ENCODE results near the gene VPS13D.
"Not testable (repeated sequence)": the region's sequence is repeated elsewhere in the genome, so short reads cannot be mapped to it uniquely, and the experiment has no call there.

The VPS13D gene

DNA sequence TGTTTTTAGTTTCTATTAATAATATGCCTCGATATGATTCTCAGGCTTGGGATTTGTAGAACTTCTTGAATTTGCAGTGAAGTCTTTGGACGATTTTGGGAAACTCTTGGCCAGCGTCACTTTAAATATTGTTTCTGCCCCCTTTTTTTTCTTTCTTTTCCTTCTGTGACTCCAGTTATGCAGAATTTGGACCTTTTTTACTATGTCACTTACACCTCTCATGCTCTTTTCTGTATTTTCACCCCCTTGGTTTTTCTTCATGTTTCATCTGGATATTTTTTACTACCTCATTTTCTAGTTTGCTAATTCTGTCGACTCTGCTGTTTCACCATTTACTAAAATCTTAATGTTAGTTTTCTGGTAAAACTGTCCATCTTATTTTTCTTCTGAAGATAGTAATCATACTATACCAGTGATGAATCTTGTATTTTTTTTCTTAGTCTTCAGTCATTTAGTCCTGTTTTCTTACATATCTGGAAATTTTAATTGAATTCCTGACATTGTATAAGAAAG lies 214.6 kb downstream of the VPS13D start:
- DNase-seq (ENCODE audit: low read depth in 1 of 2, low spot score in 1 of 2), result no peak

- DNase-seq (ENCODE audit: low read depth in 1 of 2, low spot score in 1 of 2), result no peak
Observed at GRCh38 chr1:12445257-12445656, 215.4 kb downstream of the VPS13D start.

DNA sequence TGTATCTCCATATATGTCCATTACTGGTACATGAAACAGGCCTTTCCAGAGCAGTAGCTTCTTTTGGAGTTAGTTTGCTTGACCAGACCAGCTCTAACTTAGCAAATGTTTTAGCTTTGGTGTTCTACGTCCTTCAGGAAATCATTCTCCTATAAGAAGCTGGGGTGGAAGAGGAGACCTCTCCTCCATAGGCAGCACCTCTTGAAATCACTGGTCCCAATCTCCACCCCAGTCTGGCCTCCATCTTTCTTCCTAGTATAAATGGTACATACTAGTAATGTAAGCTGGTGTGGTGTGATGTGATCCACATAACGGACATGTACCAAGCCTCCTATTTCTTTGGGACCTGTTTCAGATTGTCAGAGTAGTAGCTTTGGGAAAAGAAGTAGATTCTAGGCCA lies 216.8 kb downstream of the VPS13D start:
- no peak for DNase-seq (ENCODE audit: low read depth in 1 of 2, low spot score in 1 of 2)

DNA sequence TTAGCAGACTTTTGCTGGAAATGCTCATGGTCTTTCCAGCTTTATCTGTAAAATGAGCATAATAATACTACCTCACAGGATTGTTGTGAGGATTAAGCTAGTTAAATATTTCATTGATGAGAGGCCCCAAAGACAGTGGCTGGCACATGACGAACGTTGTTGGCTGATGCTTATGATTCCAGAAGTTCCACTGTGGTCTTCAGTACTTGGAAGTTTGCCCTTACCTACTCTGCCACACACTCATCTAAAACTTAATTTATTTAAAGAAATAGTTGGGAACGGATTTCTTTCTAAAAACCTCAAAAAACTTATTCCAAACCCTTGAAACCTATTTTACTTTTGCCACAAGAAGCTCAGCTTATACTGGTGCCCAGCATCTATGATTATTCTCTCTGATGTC lies 217.5 kb downstream of the VPS13D start:
- no peak for DNase-seq (ENCODE audit: low read depth in 1 of 2, low spot score in 1 of 2)

DNA sequence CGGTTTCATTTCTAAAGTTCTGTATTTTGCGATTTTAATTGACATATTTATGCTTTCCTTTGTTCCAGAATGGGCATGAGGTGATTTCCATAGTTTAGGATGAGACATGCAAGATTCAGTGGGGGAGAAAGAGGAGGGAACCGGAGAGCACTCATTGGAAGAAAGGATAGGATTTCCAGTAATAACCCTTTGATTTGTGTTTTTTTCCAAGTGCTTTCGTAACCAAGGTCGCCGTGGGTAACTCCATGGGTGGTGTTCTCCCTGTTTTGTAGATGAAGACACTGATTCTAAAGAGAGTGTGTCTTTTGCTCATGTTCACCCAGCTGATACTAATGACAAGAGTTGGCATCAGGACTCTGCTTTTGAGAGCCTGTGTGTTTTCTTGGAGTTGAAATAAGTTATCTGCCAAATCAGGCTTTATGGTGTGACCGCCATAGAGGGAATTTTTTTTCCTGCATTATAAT lies 218.1 kb downstream of the VPS13D start:
- DNase-seq (ENCODE audit: low read depth in 1 of 2, low spot score in 1 of 2), result no peak

- DNase-seq (ENCODE audit: low read depth in 1 of 2, low spot score in 1 of 2), result no peak
Observed at GRCh38 chr1:12448746-12449177, 218.9 kb downstream of the VPS13D start.

DNA sequence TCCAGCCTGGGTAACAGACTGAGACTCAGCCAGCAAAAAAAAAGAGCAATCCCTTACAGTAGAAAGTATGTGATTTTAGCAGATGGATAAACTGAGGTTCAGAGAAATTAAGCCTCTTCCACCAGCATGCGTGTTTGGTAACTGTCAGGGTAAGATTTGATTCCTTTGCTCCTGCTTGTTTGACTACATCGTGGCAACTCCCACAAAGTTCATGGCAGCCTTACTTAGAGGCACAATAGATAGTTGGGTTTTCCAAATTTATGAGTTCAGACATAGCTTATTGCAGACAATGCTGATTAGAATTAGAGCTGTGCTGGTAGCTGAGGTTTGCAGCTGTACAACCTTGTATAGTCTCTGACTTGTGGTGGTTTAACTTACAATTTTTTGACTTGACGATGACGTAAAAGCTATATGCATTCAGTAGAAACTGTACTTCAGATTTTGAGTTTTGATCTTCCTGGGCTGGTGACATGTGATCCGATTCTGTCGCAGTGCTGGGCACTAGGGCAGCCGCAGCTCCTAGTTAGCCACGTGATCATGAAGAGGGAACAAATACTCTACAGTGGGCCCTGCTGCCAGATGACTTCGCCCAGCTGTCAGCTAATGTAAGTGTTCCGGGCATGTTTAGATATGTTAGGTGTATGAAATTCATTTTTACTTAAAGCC lies 220.4 kb downstream of the VPS13D start:
- DNase-seq (ENCODE audit: low read depth in 1 of 2, low spot score in 1 of 2), result no peak

- no peak for DNase-seq (ENCODE audit: low read depth in 1 of 2, low spot score in 1 of 2)
Observed at GRCh38 chr1:12450756-12451559, 221.1 kb downstream of the VPS13D start.

GRCh38 chr1:12451560-12451900 lies 221.7 kb downstream of the VPS13D start:
- DNase-seq (ENCODE audit: low read depth in 1 of 2, low spot score in 1 of 2), result no peak

GRCh38 chr1:12452262-12452661 lies 222.4 kb downstream of the VPS13D start:
- DNase-seq (ENCODE audit: low read depth in 1 of 2, low spot score in 1 of 2), result no peak

DNA sequence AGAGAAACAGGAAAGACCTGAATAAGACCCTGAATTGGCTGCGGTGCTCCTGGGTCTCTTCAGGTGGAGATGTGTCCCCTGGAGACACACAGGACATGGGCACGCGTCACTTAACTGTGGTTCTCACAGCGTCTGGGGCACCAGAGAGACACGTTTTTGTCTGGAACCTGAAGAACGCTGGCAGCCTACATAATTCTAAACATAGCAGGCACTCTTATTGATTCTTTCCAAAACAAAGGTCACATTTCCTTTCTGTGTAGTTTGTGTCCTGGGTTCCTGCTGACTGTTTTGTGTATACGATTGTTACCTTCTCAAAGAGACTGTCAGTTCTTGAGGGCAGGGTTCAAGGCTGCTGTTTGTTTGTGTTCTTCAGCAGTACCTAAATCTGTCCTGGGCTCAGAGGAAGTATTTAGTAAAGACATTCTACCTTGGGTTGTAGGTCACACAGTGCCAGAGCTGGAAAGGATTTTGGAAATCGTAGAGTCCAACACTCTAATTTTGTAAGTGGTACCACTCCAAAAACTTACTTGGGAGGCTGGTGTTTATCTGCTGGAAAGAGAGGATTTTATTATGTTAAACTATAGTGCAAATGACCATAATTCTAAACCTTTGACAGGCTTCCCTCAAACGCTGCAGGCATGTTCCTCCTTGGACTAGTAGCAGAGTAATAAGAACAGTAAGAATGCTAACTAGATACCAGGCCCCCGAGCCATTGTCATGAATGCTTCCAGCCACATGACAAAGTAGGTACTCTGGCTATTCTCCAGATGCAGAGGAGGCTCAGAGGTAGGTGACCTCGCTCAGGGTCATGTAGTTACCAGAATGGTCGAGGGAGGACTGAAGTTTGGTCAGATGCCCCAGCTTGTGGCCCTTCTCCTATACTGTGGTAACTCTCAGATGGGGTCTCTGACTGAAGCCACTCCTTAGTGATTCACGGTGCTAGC lies 223.8 kb downstream of the VPS13D start:
- no peak for DNase-seq (ENCODE audit: low read depth in 1 of 2, low spot score in 1 of 2)

- DNase-seq (ENCODE audit: low read depth in 1 of 2, low spot score in 1 of 2), result no peak
Observed at GRCh38 chr1:12454406-12455391, 224.9 kb downstream of the VPS13D start.

GRCh38 chr1:12456081-12456480 lies 226.3 kb downstream of the VPS13D start:
- not testable (repeated sequence) for DNase-seq (ENCODE audit: low read depth in 1 of 2, low spot score in 1 of 2)

DNA sequence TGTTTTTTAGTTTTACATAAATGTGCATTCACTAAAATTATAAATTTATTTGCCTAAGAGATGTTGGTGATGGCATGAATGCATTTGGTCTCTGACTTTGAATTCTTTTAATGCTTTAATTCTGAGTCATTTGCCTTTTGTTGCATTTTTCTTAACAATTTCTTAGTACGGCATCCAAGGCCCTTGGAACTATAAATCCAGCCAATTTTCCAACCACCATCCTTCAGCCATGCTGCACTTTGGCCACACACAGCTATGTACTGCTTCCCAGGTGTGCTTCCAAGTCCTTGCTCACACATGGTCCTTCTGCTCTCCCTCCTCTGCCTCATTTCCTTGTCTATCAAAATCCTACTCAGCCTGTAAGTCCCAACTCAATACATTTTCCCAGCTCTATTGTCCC lies 227.1 kb downstream of the VPS13D start:
- DNase-seq (ENCODE audit: low read depth in 1 of 2, low spot score in 1 of 2), result no peak

- DNase-seq (ENCODE audit: low read depth in 1 of 2, low spot score in 1 of 2), result no peak
Observed at GRCh38 chr1:12457771-12458170, 227.9 kb downstream of the VPS13D start.

DNA sequence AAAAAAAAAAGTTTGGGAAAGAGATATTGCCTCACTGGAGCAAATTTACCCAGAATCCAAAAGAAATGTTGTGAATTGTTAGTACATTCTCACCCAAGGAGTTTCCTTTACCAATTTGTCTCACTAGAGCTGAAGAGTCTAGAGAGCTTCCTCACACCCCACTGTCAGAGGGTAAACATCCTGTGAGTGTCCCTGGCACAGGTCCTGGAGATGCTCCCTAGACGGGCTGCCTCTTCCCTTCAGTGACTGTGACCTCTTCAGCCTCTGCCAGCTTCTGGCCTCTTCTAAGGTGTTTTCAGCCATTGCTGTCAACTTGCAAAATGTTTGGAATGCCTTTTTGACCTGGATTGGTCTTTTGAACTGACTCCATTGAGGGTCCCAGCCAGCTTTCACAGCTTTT lies 228.7 kb downstream of the VPS13D start:
- DNase-seq (ENCODE audit: low read depth in 1 of 2, low spot score in 1 of 2), result no peak

DNA sequence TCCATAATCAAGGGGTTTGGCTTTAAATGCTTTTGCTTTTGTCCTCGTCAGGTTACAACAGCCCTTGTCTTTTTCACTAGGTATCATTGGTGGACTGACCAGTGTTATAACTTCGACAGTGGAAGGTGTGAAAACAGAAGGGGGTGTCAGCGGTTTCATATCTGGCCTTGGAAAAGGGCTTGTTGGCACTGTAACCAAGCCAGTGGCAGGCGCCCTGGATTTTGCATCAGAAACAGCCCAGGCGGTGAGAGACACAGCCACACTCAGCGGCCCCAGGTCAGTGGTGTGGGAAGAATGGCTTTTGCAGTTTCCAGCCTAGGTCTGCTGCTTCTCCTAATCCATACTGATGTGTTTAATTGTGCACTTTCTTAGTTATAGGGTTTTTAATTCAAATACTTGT lies 230.3 kb downstream of the VPS13D start:
- no peak for DNase-seq (ENCODE audit: low read depth in 1 of 2, low spot score in 1 of 2)

DNA sequence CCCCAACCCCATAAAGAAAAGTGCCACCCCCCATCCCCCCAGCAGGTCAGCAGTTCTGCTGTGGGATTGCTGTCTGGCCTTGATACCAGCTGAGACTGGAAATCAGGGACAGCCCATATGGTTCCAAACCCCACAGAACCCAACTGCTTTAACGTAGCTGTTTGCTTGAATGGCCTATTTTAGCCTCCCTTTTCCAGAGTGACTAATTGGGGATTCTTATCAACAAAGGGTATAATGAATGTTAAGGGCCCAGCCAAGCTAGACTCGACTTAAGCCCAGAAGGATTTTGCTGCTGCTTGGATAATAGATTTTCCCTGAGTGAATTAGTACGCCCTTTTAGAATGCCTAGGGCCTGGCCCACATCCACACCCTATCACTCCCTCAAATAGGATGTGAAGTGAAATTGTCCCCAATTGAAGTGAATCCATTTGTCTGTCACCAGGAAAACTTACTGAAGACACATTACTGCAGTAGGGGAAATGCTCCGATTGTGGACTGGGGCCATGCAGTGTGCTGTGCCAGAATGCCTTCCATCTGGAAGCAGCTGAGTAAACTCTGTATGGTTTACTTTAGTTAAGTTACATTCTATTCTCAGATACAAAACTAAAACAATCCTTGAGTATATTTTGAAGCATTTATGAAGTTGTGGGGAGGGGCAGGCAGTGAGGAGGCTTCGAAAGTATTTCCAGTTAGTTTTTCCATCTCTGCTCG lies 231.2 kb downstream of the VPS13D start:
- no peak for DNase-seq (ENCODE audit: low read depth in 1 of 2, low spot score in 1 of 2)

- no peak for DNase-seq (ENCODE audit: low read depth in 1 of 2, low spot score in 1 of 2)
Observed at GRCh38 chr1:12461754-12462153, 231.9 kb downstream of the VPS13D start.

DNA sequence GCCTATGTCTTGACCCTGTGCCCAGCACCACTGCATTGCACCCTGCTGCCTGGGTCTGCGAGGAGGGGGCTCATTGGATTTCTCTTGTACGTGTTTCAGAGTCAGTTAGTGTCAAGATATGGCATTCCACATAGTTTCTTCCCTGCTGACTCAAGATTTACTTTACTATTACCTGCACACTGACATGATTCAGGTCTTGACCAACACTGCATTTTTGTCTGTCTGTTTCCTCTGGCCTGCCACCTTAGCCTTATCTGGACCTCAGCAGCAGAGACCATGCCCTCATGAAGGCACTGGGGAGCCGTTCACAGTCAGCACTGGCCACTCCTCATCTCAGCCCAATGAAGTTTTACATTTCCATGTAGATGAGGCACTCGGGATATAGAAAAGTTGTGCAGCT lies 232.8 kb downstream of the VPS13D start:
- no peak for DNase-seq (ENCODE audit: low read depth in 1 of 2, low spot score in 1 of 2)
